Endothelial cell of umbilical vein (primary cell): ENCODE results near the gene DLGAP4. TPM values are rescaled to one million over a fixed set of nuclear protein-coding genes. Genes with fewer than 3 reads are reported as not detected.

Experiments
- BruUV-seq: library from RNA; stranded (reverse); fragments of 400-500 nt; replicated peaks from 2 replicates; lab custom pipeline; 2021; lab: Mats Ljungman, UMichigan
- CTCF ChIA-PET: fragments of 300-600, 350-600 bp; sonication (Branson Sonifier 250); formaldehyde crosslinking; loops from one replicate; lab custom pipeline; 2021; ENCODE audit warnings: antibody characterized with exemption, inconsistent platforms; lab: Charles Lee
- POLR2A ChIA-PET: fragments of 300-600, 350-600 bp; sonication (Branson Sonifier 250); formaldehyde crosslinking; loops from one replicate; lab custom pipeline; 2021; ENCODE audit warnings: antibody characterized with exemption, inconsistent platforms; lab: Charles Lee
- DNase-seq: peaks from one replicate; pipeline ENCODE4 v3.0.0-alpha.2; 2011; ENCODE audit warnings: low read depth, low spot score
- FAIRE-seq: peaks from 2 replicates; lab custom pipeline; 2011; peaks lifted over from hg19 to GRCh38; lab: Jason Lieb, UNC
- H2AFZ ChIP-seq: 2 replicates; pipeline ENCODE4 v1.6.0; 2012; ENCODE audit warnings: low read depth, low read length, control low read depth, inconsistent platforms
- H3K27ac ChIP-seq: 2 replicates; pipeline ENCODE4 v1.5.1; 2011; ENCODE audit warnings: low read depth, mild to moderate bottlenecking, control low read depth, low read length, moderate library complexity; ENCODE audit not compliant: insufficient read depth
- H3K27me3 ChIP-seq, 2 experiments: 2 replicates each; pipeline versions ENCODE4 v1.6.0 to v1.6.1; 2011; ENCODE audit warnings: low read length in 2 of 2, mixed read lengths in 1 of 2; ENCODE audit not compliant: control insufficient read depth in 2 of 2, insufficient read depth in 2 of 2
- H3K36me3 ChIP-seq, 2 experiments: 2 replicates in 1 of 2; 3 replicates in 1 of 2; pipeline ENCODE4 v1.5.1; 2011; ENCODE audit warnings: low read length in 2 of 2, mild to moderate bottlenecking in 1 of 2, moderate library complexity in 1 of 2; ENCODE audit not compliant: control insufficient read depth in 2 of 2, insufficient read depth in 2 of 2; ENCODE audit errors: extremely low read depth in 1 of 2
- H3K4me1 ChIP-seq: 3 replicates; pipeline ENCODE4 v1.5.1; 2011; ENCODE audit warnings: mild to moderate bottlenecking, low read length; ENCODE audit not compliant: control insufficient read depth, insufficient read depth; ENCODE audit errors: extremely low read depth
- H3K4me2 ChIP-seq: 2 replicates; pipeline ENCODE4 v1.6.1; 2011; ENCODE audit warnings: low read length, control low read depth, mixed read lengths; ENCODE audit not compliant: insufficient read depth
- H3K4me3 ChIP-seq, 3 experiments: fragments of 200-600 bp in 1 of 3; sonication (generic), shearing (Covaris generic) in 1 of 3; replicated peaks in 1 of 3; 2 replicates each; pipeline ENCODE4 v1.5.1; 2011 to 2016; ENCODE audit warnings: control low read depth in 3 of 3, low read length in 3 of 3, mild to moderate bottlenecking in 2 of 3, inconsistent platforms in 1 of 3, low read depth in 1 of 3, moderate library complexity in 1 of 3; ENCODE audit not compliant: insufficient read depth in 1 of 3
- H3K79me2 ChIP-seq: 2 replicates; pipeline ENCODE4 v1.6.0; 2012; ENCODE audit warnings: low read length, inconsistent platforms; ENCODE audit not compliant: control insufficient read depth, insufficient read depth
- H3K9ac ChIP-seq: replicated peaks from 2 replicates; pipeline ENCODE3; 2011; ENCODE audit warnings: low read length, control low read depth; ENCODE audit not compliant: insufficient read depth; ENCODE audit errors: extremely low read depth
- H3K9me1 ChIP-seq: replicated peaks from 3 replicates; pipeline ENCODE4 v1.6.0; 2011; ENCODE audit warnings: mild to moderate bottlenecking, low read length; ENCODE audit not compliant: control insufficient read depth, insufficient read depth; ENCODE audit errors: extremely low read depth
- H3K9me3 ChIP-seq: replicated peaks from 2 replicates; pipeline ENCODE4 v1.5.1; 2012; ENCODE audit warnings: low read length, inconsistent platforms; ENCODE audit not compliant: control insufficient read depth, insufficient read depth
- H4K20me1 ChIP-seq: replicated peaks from 2 replicates; pipeline ENCODE3; 2011; ENCODE audit warnings: mild to moderate bottlenecking, low read length; ENCODE audit not compliant: control insufficient read depth, insufficient read depth; ENCODE audit errors: extremely low read depth
- CTCF ChIP-seq, 2 donors: IDR thresholded peaks; 1 replicate in 1 of 2; 2 replicates in 1 of 2; pipeline ENCODE4 v1.5.1; 2011; ENCODE audit warnings: low read length in 2 of 2, mild to moderate bottlenecking in 2 of 2, moderate library complexity in 2 of 2, control low read depth in 1 of 2, inconsistent platforms in 1 of 2, low read depth in 1 of 2; ENCODE audit not compliant: insufficient read depth in 1 of 2; ENCODE audit errors: extremely low read depth in 1 of 2
- EZH2 ChIP-seq: IDR thresholded peaks from 2 replicates; pipeline ENCODE4 v1.6.1; 2012; ENCODE audit warnings: borderline replicate concordance, low read depth, mild to moderate bottlenecking, moderate library complexity, low read length, inconsistent platforms; ENCODE audit not compliant: severe bottlenecking
- FOS ChIP-seq: IDR thresholded peaks from 2 replicates; pipeline ENCODE4 v1.6.1; 2011; ENCODE audit warnings: mild to moderate bottlenecking, low read length, moderate library complexity, borderline replicate concordance; ENCODE audit not compliant: insufficient read depth
- GATA2 ChIP-seq: IDR thresholded peaks from 2 replicates; pipeline ENCODE4 v1.7.0; 2011; ENCODE audit warnings: low read depth, mild to moderate bottlenecking, moderate library complexity, mixed read lengths, low read length; ENCODE audit not compliant: insufficient read length, insufficient read depth
- JUN ChIP-seq: IDR thresholded peaks from 2 replicates; pipeline ENCODE4 v1.6.1; 2011; ENCODE audit warnings: borderline replicate concordance, low read depth; ENCODE audit not compliant: insufficient read length, insufficient read depth
- MAX ChIP-seq: IDR thresholded peaks from 2 replicates; pipeline ENCODE4 v1.6.1; 2011; ENCODE audit not compliant: insufficient read depth, insufficient read length
- MYC ChIP-seq: IDR thresholded peaks from one replicate; pipeline ENCODE4 v1.6.1; 2011; ENCODE audit warnings: mild to moderate bottlenecking, low read depth, low read length
- POLR2A ChIP-seq: IDR thresholded peaks from 2 replicates; pipeline ENCODE4 v1.6.1; 2012; ENCODE audit warnings: low read depth, mild to moderate bottlenecking, control low read depth, low read length
- POLR2AphosphoS5 ChIP-seq: IDR thresholded peaks from 2 replicates; pipeline ENCODE4 v1.6.1; 2012; ENCODE audit warnings: low read depth, mild to moderate bottlenecking, control low read depth, low read length, moderate library complexity; ENCODE audit not compliant: insufficient read depth
- dilution Hi-C: fragments of 300-500 bp; cut with MboI; formaldehyde crosslinking; loops from one replicate; pipeline ENCODE4 v1.15.0; 2019; ENCODE audit warnings: low sequenced_read_pairs; ENCODE audit not compliant: extremely low pct_ligation_motif_present
- intact Hi-C: fragments of 100-400 bp; cut with micrococcal nuclease; formaldehyde crosslinking; loops from one replicate; pipeline ENCODE4 v1.10.0; 2022
- polyA plus RNA-seq, 4 experiments: library from polyadenylated mRNA; depleted of rRNA in 3 of 4; stranded (reverse) in 3 of 4; unstranded in 1 of 4; fragments of >200 nt; gene quantifications; 2 replicates each; pipeline versions ENCODE4 v1.2.1 to v1.2.3, GENCODE V29; 2011 to 2012; ENCODE audit warnings: missing spikeins in 1 of 4
- total RNA-seq: library from RNA; stranded (reverse); gene quantifications from 2 replicates; pipeline ENCODE4 v1.2.3, GENCODE V29; 2021

The DLGAP4 gene
- total and polyA plus RNA-seq, 2 donors (not counting 3 experiments of a cell fraction or from before 2014, with no cell fraction given), result 57.5 to 125 TPM

GRCh38 chr20:36377348-36378326 lies 71.5 kb downstream of the DLGAP4 start:
- no peaks in the 10 kb centered on the region for H3K36me3 ChIP-seq
- peaks cover 1 to 3% of the 10 kb centered on the region in 2 experiments for H3K27me3 ChIP-seq
- FAIRE-seq, result no peak
- no peak overlapping the region for H3K4me3 ChIP-seq
- H3K9me3 ChIP-seq, result no peaks in the 10 kb centered on the region
- no peaks in the 10 kb centered on the region for H3K79me2 ChIP-seq
- TF ChIP-seq POLR2A (no peak), JUN (no peak), EZH2 (no peak), FOS (no peak), MYC (no peak), CTCF (IDR thresholded peaks at IDR 0.05; ENCODE audit: extremely low read depth in 1 of 2, insufficient read depth in 1 of 2, low read depth in 1 of 2, low read length in 2 of 2) (no peak), GATA2 (no peak), POLR2AphosphoS5 (no peak), MAX (no peak)
- H3K9ac ChIP-seq, result no peak overlapping the region
- no peak overlapping the region for H3K27ac ChIP-seq
- BruUV-seq, result no TSS peak
- intact Hi-C loops, result loop anchor here (10.0 kb wide), 1 partner anchor 1723 kb away; no protein-coding TSS in a partner anchor
- H3K4me2 ChIP-seq, result no peak overlapping the region
- no peaks in the 10 kb centered on the region for H3K4me1 ChIP-seq
- no peak overlapping the region for H2AFZ ChIP-seq
- dilution Hi-C loops, result no loop called here
- no peaks in the 10 kb centered on the region for H4K20me1 ChIP-seq
- no peak for DNase-seq
- H3K9me1 ChIP-seq, result no peaks in the 10 kb centered on the region
- ChIA-PET POLR2A (no interaction called here), CTCF (interaction anchor here (0.9 kb wide), 1 partner anchor 22 kb away, joined by 3 read pairs; no protein-coding TSS in a partner anchor)
